ENCODE results near the gene PDGFC.

PDGFC gene

DNA sequence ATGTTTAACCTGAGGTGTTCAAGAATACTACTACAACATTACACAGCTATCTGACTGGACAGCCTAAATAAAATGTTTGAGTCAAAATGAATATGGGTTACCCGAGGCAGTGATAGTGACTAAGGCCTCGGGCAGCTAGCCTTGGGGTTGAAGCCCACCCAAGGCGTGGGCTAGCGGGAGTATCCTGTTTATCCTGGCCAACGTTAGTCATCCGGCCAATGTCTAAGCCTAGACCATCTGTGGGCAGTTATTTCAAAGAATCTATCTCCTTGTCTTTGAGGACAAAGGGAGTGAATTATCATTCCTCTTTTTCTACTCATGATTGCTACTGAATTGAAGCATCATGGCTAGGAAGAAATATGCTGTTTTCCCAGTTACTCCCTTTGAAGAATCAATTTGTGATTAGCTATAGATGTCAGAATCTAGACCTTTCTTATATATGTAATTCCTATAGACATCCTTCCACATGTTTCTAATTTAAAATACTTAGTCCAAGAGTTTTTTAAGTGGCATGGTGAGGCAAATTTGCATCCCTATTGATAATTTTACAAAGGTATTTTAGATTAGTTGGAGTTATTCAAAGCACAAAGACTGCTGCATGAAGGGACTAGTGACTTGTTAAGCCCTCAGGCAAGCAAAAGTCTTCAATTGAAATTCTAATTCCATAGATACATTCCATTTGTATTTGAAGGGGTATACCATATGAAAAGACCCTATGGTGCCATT lies 6.0 kb upstream of the PDGFC start:
- Histone ChIP-seq H3K79me1 (ENCODE audit: low read length) (no peaks in the 10 kb centered on the region), H3K4me1 (ENCODE audit: control insufficient read depth, low read depth, low read length) (no peaks in the 10 kb centered on the region), H3K36me3 (ENCODE audit: control insufficient read depth, insufficient read depth, low read length) (no peaks in the 10 kb centered on the region), H3K4me2 (ENCODE audit: low read length) (no peak overlapping the region), H3K9ac (ENCODE audit: low read length) (no peak overlapping the region), H2BK15ac (replicated peaks; ENCODE audit: low read depth) (no peak overlapping the region), H3K27ac (ENCODE audit: low read depth, low read length) (no peak overlapping the region), H3K4ac (ENCODE audit: low read depth, low read length) (no peak overlapping the region), H4K8ac (ENCODE audit: low read depth, low read length) (no peak overlapping the region), H3K4me3 (ENCODE audit: low read length) (no peak overlapping the region), H3K18ac (ENCODE audit: low read length) (no peak overlapping the region), H2BK5ac (ENCODE audit: low read length) (no peak overlapping the region), H4K5ac (ENCODE audit: low read length) (no peak overlapping the region), H2AK5ac (ENCODE audit: low read length) (no peak overlapping the region), H3K27me3 (ENCODE audit: insufficient read depth, low read length, poor library complexity) (no peaks in the 10 kb centered on the region), H3K23ac (ENCODE audit: low read length) (no peak overlapping the region), H2BK120ac (ENCODE audit: low read depth, low read length) (no peak overlapping the region), H3K79me2 (ENCODE audit: control insufficient read depth, insufficient read depth, low read length) (no peaks in the 10 kb centered on the region), H3K56ac (ENCODE audit: low read length) (no peak overlapping the region)
- no CpG with 5 or more reads among the region's 6 CpGs for WGBS (ENCODE audit: extremely low coverage, insufficient coverage, low lambda C conversion rate)
- no peak for DNase-seq

DNA sequence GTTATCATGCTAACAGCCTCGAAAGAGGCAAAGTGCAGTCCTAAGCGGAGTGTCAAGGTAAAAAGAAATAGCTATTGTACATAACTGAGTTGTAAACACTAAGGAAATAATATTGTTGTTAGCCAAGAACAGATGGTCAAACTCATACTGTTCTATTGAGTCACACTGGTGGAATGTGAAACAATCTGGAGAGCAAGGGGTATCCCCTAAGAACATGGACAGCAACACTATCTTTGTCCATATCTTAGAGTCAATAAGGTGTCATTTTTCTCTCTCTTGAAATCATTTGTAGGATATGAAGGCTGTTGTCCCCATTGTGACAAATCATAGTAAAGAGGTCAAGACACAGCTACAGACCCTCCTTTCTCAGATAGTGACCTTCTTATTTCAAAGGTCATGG lies 4.5 kb upstream of the PDGFC start:
- no peaks in the 10 kb centered on the region for H3K27me3 ChIP-seq (ENCODE audit: insufficient read depth, low read length, poor library complexity)

GRCh38 chr4:156975686-156976085 lies 4.1 kb upstream of the PDGFC start:
- H3K79me2 ChIP-seq (ENCODE audit: control insufficient read depth, insufficient read depth, low read length), result no peaks in the 10 kb centered on the region
- no peak overlapping the region for H3K4me2 ChIP-seq (ENCODE audit: low read length)
- no peaks in the 10 kb centered on the region for H3K79me1 ChIP-seq (ENCODE audit: low read length)
- no peak overlapping the region for H3K4ac ChIP-seq (ENCODE audit: low read depth, low read length)
- no peak for DNase-seq
- H3K36me3 ChIP-seq (ENCODE audit: control insufficient read depth, insufficient read depth, low read length), result no peaks in the 10 kb centered on the region
- no peak overlapping the region for H3K4me3 ChIP-seq (ENCODE audit: low read length)
- H3K4me1 ChIP-seq (ENCODE audit: control insufficient read depth, low read depth, low read length), result no peaks in the 10 kb centered on the region
- no CpG with 5 or more reads among the region's 2 CpGs for WGBS (ENCODE audit: extremely low coverage, insufficient coverage, low lambda C conversion rate)
- no peak overlapping the region for H4K5ac ChIP-seq (ENCODE audit: low read length)
- H4K8ac ChIP-seq (ENCODE audit: low read depth, low read length), result no peak overlapping the region
- H3K18ac ChIP-seq (ENCODE audit: low read length), result no peak overlapping the region
- H2BK15ac ChIP-seq (replicated peaks; ENCODE audit: low read depth), result no peak overlapping the region
- H3K23ac ChIP-seq (ENCODE audit: low read length), result no peak overlapping the region
- no peak overlapping the region for H2AK5ac ChIP-seq (ENCODE audit: low read length)
- no peak overlapping the region for H2BK5ac ChIP-seq (ENCODE audit: low read length)
- H3K9ac ChIP-seq (ENCODE audit: low read length), result no peak overlapping the region
- H3K56ac ChIP-seq (ENCODE audit: low read length), result no peak overlapping the region
- H3K27ac ChIP-seq (ENCODE audit: low read depth, low read length), result no peak overlapping the region
- H2BK120ac ChIP-seq (ENCODE audit: low read depth, low read length), result no peak overlapping the region
- no peaks in the 10 kb centered on the region for H3K27me3 ChIP-seq (ENCODE audit: insufficient read depth, low read length, poor library complexity)

More for the DNA sequence above, 4.5 kb upstream of the PDGFC start:
- H3K27ac ChIP-seq (ENCODE audit: low read depth, low read length), result no peak overlapping the region
- no CpG with 5 or more reads among the region's 2 CpGs for WGBS (ENCODE audit: extremely low coverage, insufficient coverage, low lambda C conversion rate)
- no peaks in the 10 kb centered on the region for H3K4me1 ChIP-seq (ENCODE audit: control insufficient read depth, low read depth, low read length)
- DNase-seq, result no peak
- no peaks in the 10 kb centered on the region for H3K79me2 ChIP-seq (ENCODE audit: control insufficient read depth, insufficient read depth, low read length)
- no peak overlapping the region for H2BK5ac ChIP-seq (ENCODE audit: low read length)
- no peak overlapping the region for H3K18ac ChIP-seq (ENCODE audit: low read length)
- H4K8ac ChIP-seq (ENCODE audit: low read depth, low read length), result no peak overlapping the region
- no peaks in the 10 kb centered on the region for H3K79me1 ChIP-seq (ENCODE audit: low read length)
- no peak overlapping the region for H3K56ac ChIP-seq (ENCODE audit: low read length)
- no peak overlapping the region for H4K5ac ChIP-seq (ENCODE audit: low read length)
- H3K4ac ChIP-seq (ENCODE audit: low read depth, low read length), result no peak overlapping the region
- H3K9ac ChIP-seq (ENCODE audit: low read length), result no peak overlapping the region
- H2AK5ac ChIP-seq (ENCODE audit: low read length), result no peak overlapping the region
- H3K4me2 ChIP-seq (ENCODE audit: low read length), result no peak overlapping the region
- no peak overlapping the region for H2BK120ac ChIP-seq (ENCODE audit: low read depth, low read length)
- H3K4me3 ChIP-seq (ENCODE audit: low read length), result no peak overlapping the region
- H3K23ac ChIP-seq (ENCODE audit: low read length), result no peak overlapping the region
- H2BK15ac ChIP-seq (replicated peaks; ENCODE audit: low read depth), result no peak overlapping the region
- H3K36me3 ChIP-seq (ENCODE audit: control insufficient read depth, insufficient read depth, low read length), result no peaks in the 10 kb centered on the region

- Histone ChIP-seq H3K4me2 (ENCODE audit: low read length) (no peak overlapping the region), H3K23ac (ENCODE audit: low read length) (no peak overlapping the region), H3K56ac (ENCODE audit: low read length) (no peak overlapping the region), H4K8ac (ENCODE audit: low read depth, low read length) (no peak overlapping the region), H3K27ac (ENCODE audit: low read depth, low read length) (no peak overlapping the region), H3K27me3 (ENCODE audit: insufficient read depth, low read length, poor library complexity) (no peaks in the 10 kb centered on the region), H3K79me1 (ENCODE audit: low read length) (no peaks in the 10 kb centered on the region), H3K79me2 (ENCODE audit: control insufficient read depth, insufficient read depth, low read length) (no peaks in the 10 kb centered on the region), H4K5ac (ENCODE audit: low read length) (no peak overlapping the region), H3K18ac (ENCODE audit: low read length) (no peak overlapping the region), H3K36me3 (ENCODE audit: control insufficient read depth, insufficient read depth, low read length) (no peaks in the 10 kb centered on the region), H2AK5ac (ENCODE audit: low read length) (no peak overlapping the region), H3K4me3 (ENCODE audit: low read length) (no peak overlapping the region), H2BK120ac (ENCODE audit: low read depth, low read length) (no peak overlapping the region), H2BK5ac (ENCODE audit: low read length) (no peak overlapping the region), H3K4me1 (ENCODE audit: control insufficient read depth, low read depth, low read length) (no peaks in the 10 kb centered on the region), H2BK15ac (replicated peaks; ENCODE audit: low read depth) (no peak overlapping the region), H3K4ac (ENCODE audit: low read depth, low read length) (no peak overlapping the region), H3K9ac (ENCODE audit: low read length) (no peak overlapping the region)
- DNase-seq, result no peak
- WGBS (ENCODE audit: extremely low coverage, insufficient coverage, low lambda C conversion rate), result no CpG with 5 or more reads among the region's 1 CpG
Observed at GRCh38 chr4:156974264-156974663, 2.7 kb upstream of the PDGFC start.

DNA sequence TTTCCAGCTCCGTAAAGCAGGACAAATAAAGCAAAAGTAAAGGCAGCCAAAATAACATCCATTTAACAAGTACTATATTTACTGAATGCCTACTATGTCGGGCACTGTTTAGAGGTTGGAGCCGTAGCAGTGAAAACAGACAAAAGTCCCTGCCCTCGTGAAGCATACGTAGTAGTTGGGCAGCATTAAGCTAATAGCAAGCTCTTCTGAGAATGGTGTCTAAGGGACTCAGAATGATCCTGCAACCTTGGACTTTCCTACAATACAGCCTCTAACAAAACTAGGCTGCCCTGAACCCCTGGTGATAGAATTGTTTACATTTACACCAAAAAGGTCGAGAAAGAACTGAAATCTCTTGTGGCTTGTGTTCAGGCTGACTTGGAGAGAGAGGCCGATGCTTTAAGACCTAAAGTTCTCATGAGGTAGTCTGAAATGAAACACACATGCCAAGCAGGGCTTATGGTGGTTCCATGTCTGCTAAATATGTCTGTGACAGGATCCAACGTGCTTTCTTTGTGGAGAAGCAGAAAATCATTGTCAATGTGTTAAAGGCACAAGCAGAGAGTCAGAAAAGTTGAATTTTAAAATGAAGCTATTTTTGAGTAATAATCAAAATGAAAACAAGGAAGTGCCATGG lies 898 bp upstream of the PDGFC start:
- H3K9ac ChIP-seq (ENCODE audit: low read length), result peak overlapping the region; percentile 29
- H3K4me2 ChIP-seq (ENCODE audit: low read length), result peak overlapping the region; percentile 65
- no peak for DNase-seq
- H2BK15ac ChIP-seq (replicated peaks; ENCODE audit: low read depth), result no peak overlapping the region
- no peak overlapping the region for H3K23ac ChIP-seq (ENCODE audit: low read length)
- no peak overlapping the region for H4K5ac ChIP-seq (ENCODE audit: low read length)
- no peak overlapping the region for H4K8ac ChIP-seq (ENCODE audit: low read depth, low read length)
- H3K27me3 ChIP-seq (ENCODE audit: insufficient read depth, low read length, poor library complexity), result no peaks in the 10 kb centered on the region
- H3K27ac ChIP-seq (ENCODE audit: low read depth, low read length), result no peak overlapping the region
- H3K4ac ChIP-seq (ENCODE audit: low read depth, low read length), result no peak overlapping the region
- H2AK5ac ChIP-seq (ENCODE audit: low read length), result no peak overlapping the region
- H3K4me1 ChIP-seq (ENCODE audit: control insufficient read depth, low read depth, low read length), result no peaks in the 10 kb centered on the region
- no peak overlapping the region for H3K18ac ChIP-seq (ENCODE audit: low read length)
- no peaks in the 10 kb centered on the region for H3K79me1 ChIP-seq (ENCODE audit: low read length)
- no peaks in the 10 kb centered on the region for H3K79me2 ChIP-seq (ENCODE audit: control insufficient read depth, insufficient read depth, low read length)
- H2BK5ac ChIP-seq (ENCODE audit: low read length), result no peak overlapping the region
- no peak overlapping the region for H2BK120ac ChIP-seq (ENCODE audit: low read depth, low read length)
- H3K56ac ChIP-seq (ENCODE audit: low read length), result peak overlapping the region; percentile 62
- H3K4me3 ChIP-seq (ENCODE audit: low read length), result no peak overlapping the region
- no peaks in the 10 kb centered on the region for H3K36me3 ChIP-seq (ENCODE audit: control insufficient read depth, insufficient read depth, low read length)
- WGBS (ENCODE audit: extremely low coverage, insufficient coverage, low lambda C conversion rate), result no CpG with 5 or more reads among the region's 8 CpGs
